NCI-H2171 treated with DMSO at 0.1 percent for 48 hours (cell line): ENCODE data around the gene TBC1D9.
"Not testable (repeated sequence)": the region's sequence is repeated elsewhere in the genome, so short reads cannot be mapped to it uniquely, and the experiment has no call there.

Experiments used
- DNase-seq: peaks from one replicate; lab custom pipeline; 2025; lab: John Stamatoyannopoulos, UW

Gene TBC1D9

GRCh38 chr4:140753329-140753728, 2.9 kb downstream of the TBC1D9 start:
- no peak for DNase-seq

DNA sequence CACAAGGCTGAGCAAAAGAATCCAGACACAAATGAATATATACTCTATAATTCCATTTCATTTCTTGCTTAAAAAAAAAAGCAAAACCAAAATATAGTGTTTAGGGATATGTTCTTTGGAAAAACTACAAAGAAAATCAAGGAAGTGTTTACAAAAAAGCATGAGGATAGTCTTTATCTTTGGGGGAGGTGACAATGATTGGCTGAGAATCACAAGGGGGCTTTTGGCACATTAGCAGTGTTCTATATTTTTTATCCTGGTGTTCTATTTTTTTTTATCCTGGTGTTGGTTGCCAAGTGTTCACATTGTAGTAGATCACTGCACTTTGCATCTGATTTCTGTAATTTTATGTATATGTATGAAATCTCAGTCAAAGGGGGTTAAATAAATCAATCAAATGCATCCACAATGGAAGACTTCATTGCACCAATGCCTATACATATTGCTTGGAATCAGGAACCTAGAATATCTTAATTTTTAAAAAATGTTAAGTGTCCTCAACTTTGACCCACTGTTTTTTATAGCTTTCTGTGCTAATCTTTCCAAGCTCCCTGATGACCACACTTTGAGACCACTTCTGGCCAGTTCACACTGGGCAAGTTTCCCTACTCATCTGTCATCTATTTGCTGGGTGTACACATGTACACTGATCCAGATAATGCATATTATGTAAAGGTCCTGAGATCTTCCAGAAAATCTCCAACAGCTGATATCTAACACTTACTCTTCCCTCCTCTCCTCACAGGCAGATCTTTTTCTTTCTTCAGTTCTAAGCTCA, 3.7 kb downstream of the TBC1D9 start:
- DNase-seq = no peak

DNA sequence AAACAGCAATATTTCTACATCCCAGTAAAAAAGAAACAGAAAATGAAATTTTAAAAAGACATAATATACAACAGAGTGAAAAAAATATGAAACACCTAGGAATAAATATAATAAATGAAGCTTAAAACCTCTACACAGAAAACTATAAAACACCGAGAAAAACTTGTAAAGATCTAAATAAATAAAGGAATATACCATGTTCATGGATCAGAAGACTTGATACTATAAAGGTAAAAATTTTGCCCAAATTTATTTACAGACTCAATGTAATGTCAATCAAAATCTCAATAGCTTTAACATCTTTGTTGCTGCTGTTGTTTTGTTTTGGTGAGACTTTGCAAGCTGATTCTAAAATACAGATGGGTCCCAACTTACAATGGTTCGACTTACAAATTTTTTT, 5.7 kb downstream of the TBC1D9 start:
- DNase-seq = no peak

GRCh38 chr4:140748171-140748570, 8.0 kb downstream of the TBC1D9 start:
- DNase-seq = no peak

GRCh38 chr4:140746546-140746945, 9.6 kb downstream of the TBC1D9 start:
- not testable (repeated sequence) for DNase-seq

DNA sequence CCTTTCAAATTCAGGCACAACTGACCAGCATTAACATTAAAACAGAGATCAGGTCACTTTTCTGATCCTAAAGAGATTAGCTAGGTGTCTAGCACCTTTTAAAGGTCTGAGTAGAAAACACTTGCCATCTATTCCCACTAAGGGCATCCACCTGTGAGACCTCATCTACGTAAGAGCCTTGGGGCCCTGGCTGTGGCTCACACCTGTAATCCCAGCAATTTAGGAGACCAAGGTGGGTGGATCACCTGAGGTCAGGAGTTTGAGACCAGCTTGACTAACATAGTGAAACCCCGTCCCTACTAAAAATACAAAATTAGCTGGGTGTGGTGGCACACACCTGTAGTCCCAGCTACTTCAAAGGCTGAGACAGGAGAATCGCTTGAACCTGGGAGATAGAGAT, 11.8 kb downstream of the TBC1D9 start:
- DNase-seq = no peak

DNA sequence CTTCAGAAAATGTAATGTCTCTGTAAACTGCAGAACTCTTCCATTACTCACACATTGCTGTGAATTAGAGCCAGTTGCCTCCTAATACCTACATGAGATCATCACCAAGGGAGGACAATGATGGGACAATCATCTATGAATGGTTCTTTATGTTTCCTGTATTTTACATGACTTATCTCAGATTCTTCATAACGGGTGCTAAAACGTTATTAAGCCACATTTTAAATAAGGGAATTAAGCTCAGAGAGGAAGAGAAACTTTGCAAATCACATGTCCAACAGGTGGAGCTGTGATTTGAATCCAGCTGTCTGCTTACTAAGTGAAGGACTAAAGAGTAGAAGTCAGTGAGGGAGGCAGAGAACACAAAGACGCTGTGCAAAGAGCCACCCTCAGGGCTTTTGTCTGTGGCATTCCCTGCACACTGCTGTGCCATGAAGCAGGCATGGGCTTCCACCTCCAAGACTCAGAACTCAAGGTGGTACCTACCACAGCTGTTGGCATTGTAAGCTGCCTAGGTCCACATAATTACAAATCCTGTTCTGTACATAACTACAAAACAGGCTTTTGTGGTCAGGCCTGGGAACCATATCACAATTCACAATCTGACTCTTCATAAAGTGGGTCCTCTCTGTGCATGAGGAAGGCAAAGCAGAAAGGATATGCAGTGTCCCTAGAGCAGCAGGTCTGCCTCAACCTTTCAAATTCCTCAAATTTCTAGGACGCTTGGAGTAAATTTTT, 12.8 kb downstream of the TBC1D9 start:
- peak; percentile 1 for DNase-seq

DNA sequence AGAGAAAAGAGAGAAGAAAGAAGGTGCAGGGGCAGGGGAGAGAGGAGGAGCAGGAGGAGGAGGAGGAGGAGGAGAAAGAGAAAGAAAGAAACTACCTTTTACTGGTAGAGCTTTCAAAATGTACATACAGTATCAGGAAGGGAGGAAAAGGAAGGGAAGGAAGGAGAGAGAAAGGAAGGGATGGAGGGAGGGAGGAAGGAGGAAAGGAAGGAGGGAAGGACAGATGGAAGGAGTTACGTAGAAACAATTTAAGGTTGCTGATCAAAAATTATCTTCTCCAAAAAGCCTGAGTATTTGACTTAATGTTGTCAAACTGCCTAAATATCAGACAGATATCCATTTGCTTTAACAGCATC, 13.4 kb downstream of the TBC1D9 start:
- DNase-seq = no peak

DNA sequence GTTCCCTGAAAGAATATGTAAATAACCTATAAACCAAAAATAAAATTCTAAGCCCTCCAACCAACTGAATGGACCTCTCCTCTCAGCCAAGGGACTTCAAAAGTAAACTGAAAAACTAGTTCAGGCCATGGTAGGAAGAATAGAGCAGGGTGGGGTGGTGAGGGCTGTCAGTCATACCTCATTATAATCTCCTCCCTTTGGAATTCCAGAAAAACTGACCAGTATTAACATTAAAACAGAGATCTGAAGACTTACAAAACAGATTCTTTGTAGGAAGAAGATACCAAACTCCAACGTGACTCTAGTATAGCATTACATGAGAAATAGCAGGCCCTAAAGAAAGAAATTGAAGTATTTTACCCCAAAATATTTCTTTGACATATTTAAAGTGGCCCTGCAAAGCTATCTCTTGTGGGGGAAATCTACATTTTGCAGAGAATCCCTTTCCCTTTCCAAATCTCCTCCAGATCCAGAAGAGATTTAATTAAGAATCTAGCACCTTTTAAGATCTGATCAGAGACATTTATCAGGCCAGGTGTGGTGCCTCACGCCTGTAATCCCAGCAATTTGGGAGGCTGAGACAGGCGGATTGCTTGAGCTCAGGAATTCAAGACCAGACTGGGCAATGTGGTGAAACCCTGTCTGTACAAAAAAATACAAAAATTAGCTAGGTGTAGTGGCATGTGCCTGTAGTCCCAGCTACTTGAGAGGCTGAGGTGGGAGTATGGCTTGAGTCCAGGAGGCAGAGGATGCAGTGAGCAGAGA, 15.1 kb downstream of the TBC1D9 start:
- DNase-seq = no peak

DNA sequence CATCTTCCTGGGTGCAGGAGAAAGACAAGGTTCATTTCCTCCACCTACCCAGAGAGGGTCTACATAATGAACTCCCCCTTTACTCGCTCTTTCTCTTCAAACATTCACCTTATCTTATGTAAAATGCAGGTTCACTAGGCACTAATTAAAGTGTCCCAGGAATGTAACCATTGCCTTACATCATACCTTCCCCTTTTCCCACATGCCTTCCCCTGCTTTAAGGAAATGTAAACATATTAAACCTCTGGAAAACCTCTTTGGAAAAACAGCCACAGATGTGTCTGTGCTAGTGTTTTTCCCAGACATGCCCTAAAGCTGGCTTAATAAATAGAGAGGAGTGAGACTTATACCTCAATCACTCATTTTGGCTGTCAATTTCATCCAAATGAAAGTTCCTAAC, 15.8 kb downstream of the TBC1D9 start:
- no peak for DNase-seq

- no peak for DNase-seq
These were observed 16.2 kb downstream of the TBC1D9 start for GRCh38 chr4:140739971-140740370.

- no peak for DNase-seq
These were observed 18.0 kb downstream of the TBC1D9 start for GRCh38 chr4:140738139-140738538.

DNA sequence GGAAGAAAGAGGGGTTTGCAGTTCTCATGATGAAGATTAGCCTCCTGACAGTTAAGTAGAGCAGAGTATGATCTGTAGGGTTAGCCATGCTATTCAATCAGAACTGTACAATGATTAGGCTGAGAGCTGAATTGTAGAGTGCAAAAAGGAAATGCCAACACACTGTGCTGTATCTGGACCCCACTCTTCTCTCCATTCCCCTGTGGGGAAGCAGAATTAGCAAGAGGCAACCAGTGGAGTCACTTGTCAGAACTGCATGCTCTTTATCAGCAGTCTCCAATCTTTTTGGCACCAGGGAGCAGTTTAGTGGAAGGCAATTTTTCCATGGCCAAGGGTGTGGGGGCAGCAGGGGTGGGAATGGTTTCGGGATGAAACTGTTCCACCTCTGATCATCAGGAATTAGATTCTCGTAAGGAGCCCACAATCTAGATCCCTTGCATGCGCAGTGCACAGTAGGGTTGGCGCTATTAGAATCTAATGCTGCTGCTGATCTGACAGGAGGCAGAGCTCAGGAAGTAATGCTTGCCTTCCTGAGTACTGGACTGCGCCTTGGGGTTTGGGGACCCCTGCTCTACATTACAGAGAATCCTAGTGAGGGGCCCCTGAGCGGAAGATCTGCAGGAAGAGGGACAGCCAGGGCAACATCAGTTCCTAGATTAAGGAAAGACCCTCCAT, 19.4 kb downstream of the TBC1D9 start:
- DNase-seq = no peak

- DNase-seq = no peak
These were observed 20.3 kb downstream of the TBC1D9 start for GRCh38 chr4:140735779-140736391.

DNA sequence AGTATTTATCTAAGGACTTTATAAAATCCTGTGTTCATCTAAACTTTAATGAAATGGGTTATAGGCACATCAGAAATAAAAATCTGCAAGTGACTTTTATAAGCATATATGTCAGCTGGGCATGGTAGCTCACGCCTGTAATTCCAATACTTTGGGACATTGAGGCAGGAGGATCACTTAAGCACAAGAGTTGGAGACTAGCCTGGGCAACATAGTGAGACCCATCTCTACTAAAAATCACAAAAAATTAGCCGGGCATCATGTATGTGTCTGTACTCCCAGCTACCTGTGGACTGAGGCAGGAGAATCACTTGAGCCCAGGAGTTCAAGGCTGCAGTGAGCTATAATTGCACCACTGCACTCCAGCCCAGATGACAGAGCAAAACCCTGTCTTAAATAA, 20.9 kb downstream of the TBC1D9 start:
- DNase-seq = no peak

- no peak for DNase-seq
These were observed 23.4 kb downstream of the TBC1D9 start for GRCh38 chr4:140732780-140733179.

GRCh38 chr4:140729344-140730049, 26.7 kb downstream of the TBC1D9 start:
- no peak for DNase-seq

DNA sequence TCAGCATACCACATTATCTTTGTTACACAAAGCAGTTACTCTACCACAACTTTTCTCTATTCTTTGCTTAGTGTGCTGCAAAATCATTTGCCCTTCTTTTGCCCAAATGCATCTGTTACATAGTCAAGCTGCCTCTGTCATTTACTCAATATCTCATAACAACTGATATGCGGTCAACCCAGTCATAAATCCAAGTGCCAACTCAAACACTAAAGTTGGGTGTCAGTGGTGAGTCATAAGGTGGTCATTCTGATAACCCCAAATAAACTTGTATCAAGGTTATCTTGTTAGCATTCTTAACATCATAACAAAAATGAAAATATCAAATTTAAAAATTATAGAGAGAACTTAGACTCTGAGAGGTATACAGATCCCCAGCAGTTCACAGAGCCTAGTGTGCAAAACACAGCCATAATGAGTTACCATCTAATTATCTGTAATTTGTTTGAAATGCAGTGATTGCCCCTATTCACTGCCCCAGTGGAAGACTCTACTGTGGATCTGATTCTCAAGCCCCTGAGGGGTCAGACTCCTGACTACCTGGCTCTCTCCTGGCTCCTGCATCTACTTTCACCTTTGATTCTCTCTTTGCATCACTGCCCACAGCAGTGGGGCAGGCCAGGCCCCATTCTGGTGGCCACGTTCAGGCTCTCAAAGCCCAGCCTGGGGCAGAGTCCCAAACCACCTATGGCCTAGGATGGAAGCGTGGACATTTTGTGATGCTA, 29.2 kb downstream of the TBC1D9 start:
- no peak for DNase-seq

- no peak for DNase-seq
These were observed 30.6 kb downstream of the TBC1D9 start for GRCh38 chr4:140725556-140725955.

GRCh38 chr4:140724760-140725159, 31.4 kb downstream of the TBC1D9 start:
- DNase-seq = no peak
